HepG2 (cell line): ENCODE data around the gene YY1.

ENCODE experiments used
- ATF1 ChIP-seq: IDR thresholded peaks from 2 replicates; pipeline ENCODE4 v1.6.1; 2016; ENCODE audit warnings: mild to moderate bottlenecking, control low read depth
- BRCA1 ChIP-seq: sonication (generic); formaldehyde crosslinking; IDR thresholded peaks from 2 replicates; pipeline ENCODE4 v1.4.0; 2020; ENCODE audit warnings: missing genetic modification reagents
- CBFB ChIP-seq: sonication (generic); formaldehyde crosslinking; IDR thresholded peaks from 2 replicates; pipeline ENCODE4 v1.4.0; 2020; ENCODE audit warnings: missing genetic modification reagents
- CREB1 ChIP-seq, 2 experiments: fragments of 450-650 bp in 1 of 2; IDR thresholded peaks; 2 replicates each; pipeline ENCODE4 v1.6.1; 2016 to 2017; ENCODE audit warnings: control low read depth in 1 of 2, mild to moderate bottlenecking in 1 of 2, missing compliant biosample characterization in 1 of 2, missing genetic modification characterization in 1 of 2
- MYNN ChIP-seq: sonication (generic); formaldehyde crosslinking; IDR thresholded peaks from 2 replicates; pipeline ENCODE4 v1.4.0; 2020; ENCODE audit warnings: mild to moderate bottlenecking, low read depth, missing genetic modification reagents
- SIN3B ChIP-seq: fragments of 150-350 bp; IDR thresholded peaks from 2 replicates; pipeline ENCODE4 v1.6.1; 2014; ENCODE audit warnings: low read length
- ZBTB33 ChIP-seq: sonication (generic); formaldehyde crosslinking; IDR thresholded peaks from 2 replicates; pipeline ENCODE4 v1.4.0; 2020; ENCODE audit warnings: missing genetic modification reagents
- TF ChIP-seq, protein P1 (sequence below): sonication (generic); formaldehyde crosslinking; conservative IDR thresholded peaks from 2 replicates; pipeline ENCODE4 v1.4.0; 2020; ENCODE audit warnings: mild to moderate bottlenecking, missing genetic modification reagents, moderate library complexity
- TF ChIP-seq, protein P2 (sequence below): sonication (generic); formaldehyde crosslinking; IDR thresholded peaks from 2 replicates; pipeline ENCODE4 v1.5.0; 2020; ENCODE audit warnings: mild to moderate bottlenecking, missing genetic modification reagents, moderate library complexity

DNA sequence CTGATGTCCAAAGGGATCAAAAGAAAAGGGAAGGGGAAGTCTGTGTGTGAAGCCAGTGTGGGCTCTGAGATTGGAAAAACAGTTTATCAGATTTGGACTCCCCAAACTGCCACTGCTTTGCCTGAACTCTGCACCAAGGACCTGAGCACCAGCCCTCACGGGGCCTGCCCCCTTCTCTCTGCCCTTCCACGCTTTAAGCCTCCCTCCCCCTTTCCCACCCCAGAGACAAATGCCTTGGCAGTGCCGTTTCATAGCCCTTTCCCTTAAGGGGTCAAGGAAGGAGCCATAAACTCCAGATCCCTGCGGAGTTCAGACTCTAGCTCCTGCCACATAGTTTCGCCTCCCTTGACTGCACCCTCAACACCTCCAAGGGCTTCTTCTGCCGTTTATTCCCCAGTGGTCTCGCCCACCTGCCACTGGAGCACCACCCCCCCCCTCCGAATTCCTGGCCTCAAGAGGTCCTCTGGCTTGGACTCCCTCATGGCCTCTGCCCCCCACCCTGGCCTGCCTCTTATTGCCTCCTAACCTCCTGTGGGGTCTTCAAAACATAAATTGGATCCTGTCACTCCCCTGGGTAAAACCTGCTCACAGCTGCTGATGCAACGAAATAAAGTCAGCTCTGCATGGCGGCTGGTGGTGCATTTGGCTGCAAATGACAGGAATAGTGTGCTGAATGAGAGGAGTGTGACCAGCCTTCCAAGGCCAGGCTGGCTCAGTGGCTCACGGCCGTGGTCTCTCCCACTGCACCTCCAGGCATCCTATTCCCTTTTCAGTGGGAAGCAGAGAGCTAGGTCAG, 48.5 kb downstream of the YY1 start:
- TF ChIP-seq BRCA1 (CRISPR knock-in tag) (no peak), CREB1 (IDR thresholded peaks at IDR 0.05) (no peak), CREB1 (CRISPR knock-in tag; IDR thresholded peaks at IDR 0.05) (no peak), ATF1 (CRISPR knock-in tag) (no peak), ZBTB33 (CRISPR knock-in tag) (no peak), MYNN (CRISPR knock-in tag) (no peak), CBFB (CRISPR knock-in tag) (no peak), SIN3B (no peak)
- TF ChIP-seq, protein P1, sequence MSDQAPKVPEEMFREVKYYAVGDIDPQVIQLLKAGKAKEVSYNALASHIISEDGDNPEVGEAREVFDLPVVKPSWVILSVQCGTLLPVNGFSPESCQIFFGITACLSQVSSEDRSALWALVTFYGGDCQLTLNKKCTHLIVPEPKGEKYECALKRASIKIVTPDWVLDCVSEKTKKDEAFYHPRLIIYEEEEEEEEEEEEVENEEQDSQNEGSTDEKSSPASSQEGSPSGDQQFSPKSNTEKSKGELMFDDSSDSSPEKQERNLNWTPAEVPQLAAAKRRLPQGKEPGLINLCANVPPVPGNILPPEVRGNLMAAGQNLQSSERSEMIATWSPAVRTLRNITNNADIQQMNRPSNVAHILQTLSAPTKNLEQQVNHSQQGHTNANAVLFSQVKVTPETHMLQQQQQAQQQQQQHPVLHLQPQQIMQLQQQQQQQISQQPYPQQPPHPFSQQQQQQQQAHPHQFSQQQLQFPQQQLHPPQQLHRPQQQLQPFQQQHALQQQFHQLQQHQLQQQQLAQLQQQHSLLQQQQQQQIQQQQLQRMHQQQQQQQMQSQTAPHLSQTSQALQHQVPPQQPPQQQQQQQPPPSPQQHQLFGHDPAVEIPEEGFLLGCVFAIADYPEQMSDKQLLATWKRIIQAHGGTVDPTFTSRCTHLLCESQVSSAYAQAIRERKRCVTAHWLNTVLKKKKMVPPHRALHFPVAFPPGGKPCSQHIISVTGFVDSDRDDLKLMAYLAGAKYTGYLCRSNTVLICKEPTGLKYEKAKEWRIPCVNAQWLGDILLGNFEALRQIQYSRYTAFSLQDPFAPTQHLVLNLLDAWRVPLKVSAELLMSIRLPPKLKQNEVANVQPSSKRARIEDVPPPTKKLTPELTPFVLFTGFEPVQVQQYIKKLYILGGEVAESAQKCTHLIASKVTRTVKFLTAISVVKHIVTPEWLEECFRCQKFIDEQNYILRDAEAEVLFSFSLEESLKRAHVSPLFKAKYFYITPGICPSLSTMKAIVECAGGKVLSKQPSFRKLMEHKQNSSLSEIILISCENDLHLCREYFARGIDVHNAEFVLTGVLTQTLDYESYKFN (CRISPR knock-in tag), result no peak
- TF ChIP-seq, protein P2, sequence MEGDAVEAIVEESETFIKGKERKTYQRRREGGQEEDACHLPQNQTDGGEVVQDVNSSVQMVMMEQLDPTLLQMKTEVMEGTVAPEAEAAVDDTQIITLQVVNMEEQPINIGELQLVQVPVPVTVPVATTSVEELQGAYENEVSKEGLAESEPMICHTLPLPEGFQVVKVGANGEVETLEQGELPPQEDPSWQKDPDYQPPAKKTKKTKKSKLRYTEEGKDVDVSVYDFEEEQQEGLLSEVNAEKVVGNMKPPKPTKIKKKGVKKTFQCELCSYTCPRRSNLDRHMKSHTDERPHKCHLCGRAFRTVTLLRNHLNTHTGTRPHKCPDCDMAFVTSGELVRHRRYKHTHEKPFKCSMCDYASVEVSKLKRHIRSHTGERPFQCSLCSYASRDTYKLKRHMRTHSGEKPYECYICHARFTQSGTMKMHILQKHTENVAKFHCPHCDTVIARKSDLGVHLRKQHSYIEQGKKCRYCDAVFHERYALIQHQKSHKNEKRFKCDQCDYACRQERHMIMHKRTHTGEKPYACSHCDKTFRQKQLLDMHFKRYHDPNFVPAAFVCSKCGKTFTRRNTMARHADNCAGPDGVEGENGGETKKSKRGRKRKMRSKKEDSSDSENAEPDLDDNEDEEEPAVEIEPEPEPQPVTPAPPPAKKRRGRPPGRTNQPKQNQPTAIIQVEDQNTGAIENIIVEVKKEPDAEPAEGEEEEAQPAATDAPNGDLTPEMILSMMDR, result no peak
